Measurements from ENCODE around the gene SPNS3.

The SPNS3 gene

DNA sequence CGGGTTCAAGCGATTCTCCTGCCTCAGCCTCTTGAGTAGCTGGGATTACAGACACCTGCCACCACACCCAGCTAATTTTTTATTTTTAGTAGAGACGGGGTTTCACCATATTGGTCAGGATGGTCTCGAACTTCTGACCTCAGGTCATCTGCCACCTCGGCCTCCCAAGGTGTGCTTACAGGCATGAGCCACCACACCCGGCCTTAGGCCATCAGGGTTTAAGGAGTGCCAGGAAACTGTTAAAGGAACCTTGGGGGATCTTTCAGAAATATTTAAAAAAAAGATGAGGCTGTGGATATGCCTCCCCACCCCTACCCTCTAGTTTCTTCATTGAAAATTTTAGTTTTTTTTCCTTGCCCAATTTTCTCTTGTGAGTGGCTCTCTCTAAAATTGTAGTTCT, 35.9 kb upstream of the SPNS3 start:
- TF ChIP-seq, protein P1, sequence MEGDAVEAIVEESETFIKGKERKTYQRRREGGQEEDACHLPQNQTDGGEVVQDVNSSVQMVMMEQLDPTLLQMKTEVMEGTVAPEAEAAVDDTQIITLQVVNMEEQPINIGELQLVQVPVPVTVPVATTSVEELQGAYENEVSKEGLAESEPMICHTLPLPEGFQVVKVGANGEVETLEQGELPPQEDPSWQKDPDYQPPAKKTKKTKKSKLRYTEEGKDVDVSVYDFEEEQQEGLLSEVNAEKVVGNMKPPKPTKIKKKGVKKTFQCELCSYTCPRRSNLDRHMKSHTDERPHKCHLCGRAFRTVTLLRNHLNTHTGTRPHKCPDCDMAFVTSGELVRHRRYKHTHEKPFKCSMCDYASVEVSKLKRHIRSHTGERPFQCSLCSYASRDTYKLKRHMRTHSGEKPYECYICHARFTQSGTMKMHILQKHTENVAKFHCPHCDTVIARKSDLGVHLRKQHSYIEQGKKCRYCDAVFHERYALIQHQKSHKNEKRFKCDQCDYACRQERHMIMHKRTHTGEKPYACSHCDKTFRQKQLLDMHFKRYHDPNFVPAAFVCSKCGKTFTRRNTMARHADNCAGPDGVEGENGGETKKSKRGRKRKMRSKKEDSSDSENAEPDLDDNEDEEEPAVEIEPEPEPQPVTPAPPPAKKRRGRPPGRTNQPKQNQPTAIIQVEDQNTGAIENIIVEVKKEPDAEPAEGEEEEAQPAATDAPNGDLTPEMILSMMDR (IDR thresholded peaks at IDR 0.05; ENCODE audit: extremely low read depth, missing control alignments) = no peak
- DNase-seq (ENCODE audit: low spot score) = no peak

DNA sequence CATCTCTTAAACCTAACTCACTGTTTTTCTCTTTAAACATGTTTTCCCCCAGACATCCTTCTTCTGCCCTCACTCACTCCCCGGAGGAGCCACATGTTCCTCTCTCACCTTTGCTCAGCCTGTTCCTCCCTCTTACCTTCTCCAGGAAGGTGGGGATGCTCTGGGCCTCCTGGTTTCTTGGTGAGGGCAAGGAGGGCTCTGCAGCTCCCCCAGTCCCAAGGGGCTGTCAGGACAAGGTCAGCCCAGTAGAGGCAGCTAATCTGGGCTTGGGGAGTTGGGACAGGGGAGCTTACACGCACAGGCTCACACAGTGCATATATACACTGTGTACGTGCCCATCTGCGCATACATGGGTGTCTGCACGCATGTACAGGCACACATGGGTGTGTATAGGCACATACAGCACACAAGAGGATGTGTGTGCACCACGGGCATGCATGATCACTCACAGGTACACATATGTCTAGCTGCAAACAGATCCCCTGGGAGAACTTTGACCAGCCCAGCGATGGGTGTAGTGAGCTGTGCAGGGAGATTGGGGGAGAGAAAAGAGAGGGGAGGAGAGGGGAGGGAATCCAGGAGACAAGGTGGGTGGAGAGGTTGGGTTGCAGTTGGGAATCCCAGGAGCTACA, 28.6 kb upstream of the SPNS3 start:
- TF ChIP-seq, protein P1 (IDR thresholded peaks at IDR 0.05; ENCODE audit: extremely low read depth, missing control alignments) = no peak
- DNase-seq (ENCODE audit: low spot score) = no peak

DNA sequence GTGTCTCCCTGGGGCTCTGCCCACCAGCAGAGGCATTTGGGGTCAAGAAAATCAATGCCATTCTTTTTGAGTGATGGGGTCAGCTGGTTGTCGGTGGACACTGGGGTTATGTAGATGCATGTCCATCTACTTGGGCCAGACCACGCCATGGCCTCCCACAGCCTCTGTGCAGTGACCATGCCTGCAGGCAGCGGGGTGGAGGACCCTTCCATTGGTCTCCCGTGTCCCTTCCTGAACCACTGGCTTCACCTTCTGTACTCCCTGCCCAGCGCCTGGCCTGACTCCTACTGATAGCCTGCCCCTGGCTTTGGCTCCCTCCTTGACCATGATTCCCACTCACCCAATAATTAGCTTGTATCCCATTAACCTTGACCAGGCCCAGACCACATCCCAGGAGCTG, 28.0 kb upstream of the SPNS3 start:
- DNase-seq (ENCODE audit: low spot score) = no peak
- TF ChIP-seq, protein P1 (IDR thresholded peaks at IDR 0.05; ENCODE audit: extremely low read depth, missing control alignments) = no peak

DNA sequence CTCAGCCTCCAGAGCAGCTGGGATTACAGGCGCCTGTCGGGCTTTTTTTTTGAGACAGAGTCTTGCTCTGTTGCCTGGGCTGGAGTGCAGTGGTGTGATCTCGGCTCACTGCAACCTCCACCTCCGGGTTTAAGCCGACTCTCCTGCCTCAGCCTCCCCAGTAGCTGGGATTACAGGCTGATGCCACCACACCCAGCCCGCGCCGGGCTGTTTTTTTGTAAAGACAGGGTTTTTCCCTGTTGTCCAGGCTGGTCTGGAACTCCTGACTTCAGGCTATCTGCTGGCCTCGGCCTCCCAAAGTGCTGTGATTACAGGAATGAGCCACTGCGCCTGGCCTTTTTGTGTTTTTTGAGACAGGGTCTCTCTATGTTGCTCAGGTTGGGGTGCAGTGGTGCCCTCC, 27.4 kb upstream of the SPNS3 start:
- no peak for DNase-seq (ENCODE audit: low spot score)
- TF ChIP-seq, protein P1 (IDR thresholded peaks at IDR 0.05; ENCODE audit: extremely low read depth, missing control alignments) = no peak

DNA sequence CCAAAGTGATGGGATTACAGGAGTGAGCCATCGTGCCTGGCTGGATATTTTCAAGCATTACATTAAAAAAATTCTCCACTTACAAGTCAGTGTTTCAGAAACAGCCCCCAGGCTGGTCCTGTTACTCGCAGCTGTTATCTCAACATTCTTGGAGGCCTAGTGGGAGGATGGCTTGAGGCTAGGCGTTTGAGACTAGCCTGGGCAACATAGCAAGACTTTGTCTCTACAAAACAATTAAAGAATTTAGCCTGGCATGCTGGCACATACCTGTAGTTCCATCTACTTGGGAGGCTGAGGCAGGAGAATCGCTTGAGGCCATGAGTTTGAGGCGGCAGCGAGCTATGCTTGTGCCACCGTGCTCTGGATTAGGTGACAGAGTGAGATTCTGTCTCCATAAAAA, 26.5 kb upstream of the SPNS3 start:
- TF ChIP-seq, protein P1 (IDR thresholded peaks at IDR 0.05; ENCODE audit: extremely low read depth, missing control alignments) = no peak
- no peak for DNase-seq (ENCODE audit: low spot score)

DNA sequence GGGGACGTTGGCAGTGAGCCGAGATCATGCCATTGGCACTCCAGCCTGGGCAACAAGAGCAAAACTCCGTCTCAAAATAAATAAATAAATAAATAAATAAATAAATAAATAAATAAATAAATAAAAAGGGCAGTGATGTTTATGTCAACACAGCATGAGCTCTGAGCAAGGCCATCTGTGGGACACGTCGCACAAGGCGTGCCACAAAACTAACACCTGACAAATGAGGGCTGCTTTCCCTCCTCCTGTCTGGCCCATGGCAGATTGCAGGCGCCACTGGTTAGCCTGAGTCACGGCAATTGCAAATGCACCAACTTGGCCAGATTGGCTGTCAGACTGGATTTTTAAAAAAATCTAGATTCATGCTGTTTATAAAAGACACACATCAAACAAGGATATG, 25.9 kb upstream of the SPNS3 start:
- TF ChIP-seq, protein P1 (IDR thresholded peaks at IDR 0.05; ENCODE audit: extremely low read depth, missing control alignments) = no peak
- no peak for DNase-seq (ENCODE audit: low spot score)

DNA sequence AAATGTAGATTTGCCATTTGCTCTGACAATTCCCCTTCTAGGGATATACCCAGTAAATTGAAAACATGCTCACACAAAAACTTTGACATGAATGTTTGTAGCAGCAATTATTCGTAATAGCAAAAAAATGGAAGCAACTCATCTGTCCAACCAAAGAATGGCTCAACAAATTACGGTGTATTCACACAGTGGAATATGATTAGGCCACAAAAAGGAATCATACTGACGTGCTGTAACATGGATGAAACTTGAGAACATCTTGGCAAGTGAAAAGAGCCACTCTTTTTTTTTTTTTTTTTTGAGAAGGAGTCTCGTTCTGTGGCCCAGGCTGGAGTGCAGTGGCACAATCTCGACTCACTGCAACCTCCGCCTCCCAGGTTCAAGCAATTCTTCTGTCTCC, 24.1 kb upstream of the SPNS3 start:
- TF ChIP-seq, protein P1 (IDR thresholded peaks at IDR 0.05; ENCODE audit: extremely low read depth, missing control alignments) = no peak
- DNase-seq (ENCODE audit: low spot score) = no peak
